Kidney (tissue), 14 donors: ENCODE data around the gene NCAM2. TPM values are rescaled to one million over a fixed set of nuclear protein-coding genes. Genes with fewer than 3 reads are reported as not detected.

ENCODE experiments used
- DNase-seq, 5 donors: peaks; one replicate each; pipeline ENCODE4 v3.0.0-alpha.2; 2013 to 2020
- FAIRE-seq: peaks from 2 replicates; lab custom pipeline; 2012; peaks lifted over from hg19 to GRCh38; lab: Jason Lieb, UNC
- H3K27ac ChIP-seq, 2 donors: one replicate each; pipeline ENCODE4 v1.7.0; 2013; ENCODE audit warnings: low read depth in 2 of 2, low read length in 2 of 2, inconsistent platforms in 1 of 2
- H3K27me3 ChIP-seq: one replicate; pipeline ENCODE4 v1.7.1; 2013; ENCODE audit warnings: low read length, inconsistent platforms; ENCODE audit not compliant: control insufficient read depth, insufficient read depth
- H3K36me3 ChIP-seq, 3 donors: one replicate each; pipeline versions ENCODE4 v1.7.0 to v1.7.1; 2013; ENCODE audit warnings: low read length in 3 of 3, control low read depth in 1 of 3, inconsistent platforms in 1 of 3; ENCODE audit not compliant: insufficient read depth in 3 of 3, control insufficient read depth in 2 of 3
- H3K4me1 ChIP-seq, 3 donors: one replicate each; pipeline versions ENCODE4 v1.7.0 to v1.7.1; 2013; ENCODE audit warnings: low read length in 3 of 3, inconsistent platforms in 1 of 3, low read depth in 1 of 3; ENCODE audit not compliant: control insufficient read depth in 2 of 3, insufficient read depth in 2 of 3
- H3K4me3 ChIP-seq, 3 donors: one replicate each; pipeline versions ENCODE4 v1.7.0 to v1.8.1; 2013; ENCODE audit warnings: low read length in 3 of 3, control low read depth in 1 of 3, inconsistent platforms in 1 of 3
- H3K9ac ChIP-seq, 3 donors: one replicate each; pipeline versions ENCODE4 v1.7.0 to v1.7.1; 2013; ENCODE audit warnings: low read length in 3 of 3, control low read depth in 1 of 3, inconsistent platforms in 1 of 3
- H3K9me3 ChIP-seq, 3 donors: one replicate each; pipeline versions ENCODE4 v1.7.0 to v1.7.1; 2013; ENCODE audit warnings: low read length in 3 of 3, control low read depth in 1 of 3, inconsistent platforms in 1 of 3; ENCODE audit not compliant: control insufficient read depth in 2 of 3, insufficient read depth in 1 of 3
- CTCF ChIP-seq: IDR thresholded peaks from 3 replicates; pipeline ENCODE4 v1.5.1; 2012; ENCODE audit warnings: mild to moderate bottlenecking, moderate library complexity, borderline replicate concordance; ENCODE audit not compliant: insufficient read depth; ENCODE audit errors: extremely low read depth
- intact Hi-C: fragments of 100-400 bp; cut with DNase I; formaldehyde crosslinking; loops from one replicate; pipeline ENCODE4 v1.11.1; 2022
- polyA plus RNA-seq: library from polyadenylated mRNA; stranded (reverse); fragments of 350-450 nt; fragmentation: Illumina TruSeq; extraction: RNeasy Lipid Tissue Mini Kit (QIAGEN cat#74804); gene quantifications from one replicate; pipeline ENCODE4 v1.2.3, GENCODE V29; 2014; ENCODE audit warnings: low read depth, low replicate concordance; ENCODE audit not compliant: insufficient read depth
- total RNA-seq: library from RNA; stranded (reverse); fragmentation: NEBNext Ultra II Directional; extraction: Animal tissue kit (Norgen Biotek cat#: 25700); gene quantifications from one replicate; pipeline ENCODE4 v1.2.1, GENCODE V29; 2021
- donor health status: control.
- donor health status: control.
- donor health status: control.
- donor health status: control.
- donor health status: control.
- donor health status: DM: yes; HTN: yes; CAD: no.
- donor health status: Normal renal cell carcinoma (clear cell type).

NCAM2 gene
- total and polyA plus RNA-seq, 2 donors from 2014 or later: 0.13 to 0.82 TPM

- no peak overlapping the region for H3K9ac ChIP-seq
- DNase-seq (no peak), FAIRE-seq (no peak)
- no peak for TF ChIP-seq CTCF
- no peaks in the 10 kb centered on the region for H3K36me3 ChIP-seq
- H3K27me3 ChIP-seq: no peaks in the 10 kb centered on the region
- H3K4me1 ChIP-seq: no peaks in the 10 kb centered on the region
- no peak overlapping the region for H3K4me3 ChIP-seq
- no peaks in the 10 kb centered on the region for H3K9me3 ChIP-seq
- intact Hi-C loops: no loop called here
- H3K27ac ChIP-seq: no peak overlapping the region
These were observed 269.9 kb downstream of the NCAM2 start for GRCh38 chr21:21268061-21268471.

DNA sequence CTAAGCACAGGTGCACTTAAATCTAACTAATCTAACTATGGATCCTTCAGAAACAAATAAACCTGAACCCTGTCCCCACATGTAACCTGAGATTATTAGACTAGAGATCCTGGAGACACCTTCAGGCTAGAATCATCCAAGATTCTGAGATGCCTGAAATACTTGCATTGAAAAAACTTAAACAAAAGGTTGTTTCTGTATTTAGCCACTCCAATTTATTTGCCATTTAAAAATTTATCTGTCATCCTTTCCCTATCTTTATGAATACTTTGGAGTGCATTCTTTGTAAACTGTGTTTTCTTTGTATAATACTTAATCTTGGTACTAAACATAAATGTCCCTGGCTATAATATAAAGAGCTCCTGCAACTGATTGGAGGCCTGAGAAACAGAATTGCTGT, 270.7 kb downstream of the NCAM2 start:
- no peak for FAIRE-seq
- H3K4me3 ChIP-seq: no peak overlapping the region
- H3K27ac ChIP-seq: no peak overlapping the region
- H3K9me3 ChIP-seq: no peaks in the 10 kb centered on the region
- H3K9ac ChIP-seq: no peak overlapping the region
- intact Hi-C loops: no loop called here
- no peaks in the 10 kb centered on the region for H3K36me3 ChIP-seq
- TF ChIP-seq CTCF: no peak
- no peaks in the 10 kb centered on the region for H3K27me3 ChIP-seq
- no peak for DNase-seq
- H3K4me1 ChIP-seq: no peaks in the 10 kb centered on the region

DNA sequence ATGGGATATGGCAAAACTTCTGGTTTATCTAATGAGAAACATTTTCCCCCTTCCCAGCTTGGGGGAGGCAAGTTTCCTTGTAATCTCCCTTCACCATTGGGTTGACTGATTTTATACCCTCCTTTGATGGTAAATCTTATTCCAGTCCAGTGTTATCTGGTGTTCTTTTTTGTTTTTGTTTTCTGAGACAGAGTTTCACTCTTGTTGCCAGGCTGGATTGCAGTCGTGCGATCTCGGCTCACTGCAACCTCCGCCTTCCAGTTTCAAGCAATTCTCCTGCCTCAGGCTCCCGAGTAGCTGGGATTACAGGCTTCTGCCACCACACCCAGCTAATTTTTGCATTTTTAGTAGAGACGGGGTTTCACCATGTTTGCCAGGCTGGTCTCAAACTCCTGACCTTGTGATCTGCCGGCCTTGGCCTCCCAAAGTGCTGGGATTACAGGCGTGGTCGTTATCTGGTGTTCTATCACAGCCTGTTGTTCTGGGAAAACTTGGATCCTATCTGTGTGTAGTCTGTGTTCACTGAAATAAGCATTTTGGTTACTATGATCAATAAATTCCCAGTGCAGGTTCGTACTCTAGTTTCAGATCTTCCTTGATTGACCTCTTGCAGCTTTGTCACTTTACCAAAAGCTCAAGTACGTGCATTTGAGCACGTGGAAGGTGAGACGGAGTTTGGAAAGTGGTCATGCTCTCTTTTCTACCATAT, 281.1 kb downstream of the NCAM2 start:
- FAIRE-seq: no peak
- Histone ChIP-seq H3K4me3 (no peak overlapping the region), H3K9me3 (no peaks in the 10 kb centered on the region), H3K27me3 (no peaks in the 10 kb centered on the region), H3K9ac (no peak overlapping the region), H3K36me3 (no peaks in the 10 kb centered on the region), H3K4me1 (no peaks in the 10 kb centered on the region), H3K27ac (no peak overlapping the region)
- DNase-seq: no peak
- TF ChIP-seq CTCF: no peak
- intact Hi-C loops: no loop called here

DNA sequence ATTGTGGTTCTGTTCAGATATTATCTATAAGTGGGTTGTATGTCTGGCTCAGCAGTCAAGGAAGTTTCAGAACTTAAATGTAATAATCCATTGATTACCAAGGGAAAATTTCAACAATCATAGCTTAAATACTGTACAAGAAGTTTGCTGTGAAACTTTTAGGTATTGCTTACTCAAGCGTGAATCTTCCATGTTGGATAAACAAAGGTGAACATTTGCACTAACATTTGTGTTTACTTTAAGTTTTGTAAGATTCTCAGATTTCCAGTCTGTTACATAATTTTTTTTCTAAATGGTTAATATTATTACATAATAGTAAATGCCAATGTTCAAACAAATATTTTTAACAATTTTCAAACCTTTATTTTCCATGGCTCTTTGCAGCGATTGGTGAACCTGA, 285.6 kb downstream of the NCAM2 start:
- DNase-seq: no peak
- Histone ChIP-seq H3K4me3 (no peak overlapping the region), H3K4me1 (no peaks in the 10 kb centered on the region), H3K27me3 (no peaks in the 10 kb centered on the region), H3K36me3 (no peaks in the 10 kb centered on the region), H3K9me3 (no peaks in the 10 kb centered on the region), H3K27ac (no peak overlapping the region), H3K9ac (no peak overlapping the region)
- no peak for TF ChIP-seq CTCF
- intact Hi-C loops: no loop called here
- no peak for FAIRE-seq
